ENCODE measurements around the gene NFATC2. TPM values are rescaled to one million over a fixed set of nuclear protein-coding genes. Genes with fewer than 3 reads are reported as not detected.

Gene NFATC2
- polyA plus RNA-seq, 1 donor from 2014 or later: not detected

GRCh38 chr20:51357543-51357942, 185.0 kb downstream of the NFATC2 start:
- no peak overlapping the region for H3K4me3 ChIP-seq (ENCODE audit: low read length)
- H3K27ac ChIP-seq (ENCODE audit: low read length): no peak overlapping the region
- H3K4me2 ChIP-seq (ENCODE audit: low read length): no peak overlapping the region
- H3F3A ChIP-seq (ENCODE audit: insufficient read depth, low read length, poor library complexity, severe bottlenecking): no peaks in the 10 kb centered on the region
- H4K20me1 ChIP-seq (ENCODE audit: insufficient read depth): no peaks in the 10 kb centered on the region
- H3K79me2 ChIP-seq (replicated peaks; ENCODE audit: insufficient read depth, low read length): no peaks in the 10 kb centered on the region
- H3K9me2 ChIP-seq (ENCODE audit: insufficient read depth, low read length): no peaks in the 10 kb centered on the region
- no peaks in the 10 kb centered on the region for H3K9me3 ChIP-seq (ENCODE audit: low read length)
- H3K36me3 ChIP-seq (ENCODE audit: insufficient read depth, low read length): no peaks in the 10 kb centered on the region
- H3K27me3 ChIP-seq (ENCODE audit: insufficient read depth, low read depth, low read length): no peaks in the 10 kb centered on the region
- no peak overlapping the region for H3K9ac ChIP-seq (ENCODE audit: low read length)
- no peak for TF ChIP-seq POLR2AphosphoS5 (IDR thresholded peaks at IDR 0.05)
- TF ChIP-seq CTCF (IDR thresholded peaks at IDR 0.05; ENCODE audit: poor library complexity, severe bottlenecking): no peak
- no peak for TF ChIP-seq EZH2 (IDR thresholded peaks at IDR 0.05; ENCODE audit: borderline replicate concordance, insufficient read depth, low read length, poor library complexity, severe bottlenecking)
- TF ChIP-seq MXI1 (conservative IDR thresholded peaks at IDR 0.05; ENCODE audit: poor library complexity, severe bottlenecking): no peak
- TF ChIP-seq RAD21 (conservative IDR thresholded peaks at IDR 0.05): no peak
- no peak for TF ChIP-seq EP300 (conservative IDR thresholded peaks at IDR 0.05; ENCODE audit: poor library complexity, severe bottlenecking)
- TF ChIP-seq TAF1 (IDR thresholded peaks at IDR 0.05; ENCODE audit: low read depth): no peak
- TF ChIP-seq, protein P1, sequence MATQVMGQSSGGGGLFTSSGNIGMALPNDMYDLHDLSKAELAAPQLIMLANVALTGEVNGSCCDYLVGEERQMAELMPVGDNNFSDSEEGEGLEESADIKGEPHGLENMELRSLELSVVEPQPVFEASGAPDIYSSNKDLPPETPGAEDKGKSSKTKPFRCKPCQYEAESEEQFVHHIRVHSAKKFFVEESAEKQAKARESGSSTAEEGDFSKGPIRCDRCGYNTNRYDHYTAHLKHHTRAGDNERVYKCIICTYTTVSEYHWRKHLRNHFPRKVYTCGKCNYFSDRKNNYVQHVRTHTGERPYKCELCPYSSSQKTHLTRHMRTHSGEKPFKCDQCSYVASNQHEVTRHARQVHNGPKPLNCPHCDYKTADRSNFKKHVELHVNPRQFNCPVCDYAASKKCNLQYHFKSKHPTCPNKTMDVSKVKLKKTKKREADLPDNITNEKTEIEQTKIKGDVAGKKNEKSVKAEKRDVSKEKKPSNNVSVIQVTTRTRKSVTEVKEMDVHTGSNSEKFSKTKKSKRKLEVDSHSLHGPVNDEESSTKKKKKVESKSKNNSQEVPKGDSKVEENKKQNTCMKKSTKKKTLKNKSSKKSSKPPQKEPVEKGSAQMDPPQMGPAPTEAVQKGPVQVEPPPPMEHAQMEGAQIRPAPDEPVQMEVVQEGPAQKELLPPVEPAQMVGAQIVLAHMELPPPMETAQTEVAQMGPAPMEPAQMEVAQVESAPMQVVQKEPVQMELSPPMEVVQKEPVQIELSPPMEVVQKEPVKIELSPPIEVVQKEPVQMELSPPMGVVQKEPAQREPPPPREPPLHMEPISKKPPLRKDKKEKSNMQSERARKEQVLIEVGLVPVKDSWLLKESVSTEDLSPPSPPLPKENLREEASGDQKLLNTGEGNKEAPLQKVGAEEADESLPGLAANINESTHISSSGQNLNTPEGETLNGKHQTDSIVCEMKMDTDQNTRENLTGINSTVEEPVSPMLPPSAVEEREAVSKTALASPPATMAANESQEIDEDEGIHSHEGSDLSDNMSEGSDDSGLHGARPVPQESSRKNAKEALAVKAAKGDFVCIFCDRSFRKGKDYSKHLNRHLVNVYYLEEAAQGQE (IDR thresholded peaks at IDR 0.05; ENCODE audit: borderline replicate concordance): no peak
- TF ChIP-seq SMC3 (conservative IDR thresholded peaks at IDR 0.05; ENCODE audit: poor library complexity): no peak
- no peak overlapping the region for H2AFZ ChIP-seq (ENCODE audit: low read depth, low read length)

GRCh38 chr20:51356871-51357270, 185.6 kb downstream of the NFATC2 start:
- Histone ChIP-seq H3K36me3 (ENCODE audit: insufficient read depth, low read length) (no peaks in the 10 kb centered on the region), H3K27ac (ENCODE audit: low read length) (no peak overlapping the region), H3K9ac (ENCODE audit: low read length) (no peak overlapping the region), H3K4me3 (ENCODE audit: low read length) (no peak overlapping the region), H4K20me1 (ENCODE audit: insufficient read depth) (no peaks in the 10 kb centered on the region), H3K79me2 (replicated peaks; ENCODE audit: insufficient read depth, low read length) (no peaks in the 10 kb centered on the region), H2AFZ (ENCODE audit: low read depth, low read length) (no peak overlapping the region), H3K9me2 (ENCODE audit: insufficient read depth, low read length) (no peaks in the 10 kb centered on the region), H3K27me3 (ENCODE audit: insufficient read depth, low read depth, low read length) (no peaks in the 10 kb centered on the region), H3K9me3 (ENCODE audit: low read length) (no peaks in the 10 kb centered on the region), H3K4me2 (ENCODE audit: low read length) (no peak overlapping the region), H3F3A (ENCODE audit: insufficient read depth, low read length, poor library complexity, severe bottlenecking) (no peaks in the 10 kb centered on the region)
- TF ChIP-seq CTCF (IDR thresholded peaks at IDR 0.05; ENCODE audit: poor library complexity, severe bottlenecking) (no peak), TAF1 (IDR thresholded peaks at IDR 0.05; ENCODE audit: low read depth) (no peak), EP300 (conservative IDR thresholded peaks at IDR 0.05; ENCODE audit: poor library complexity, severe bottlenecking) (no peak), EZH2 (IDR thresholded peaks at IDR 0.05; ENCODE audit: borderline replicate concordance, insufficient read depth, low read length, poor library complexity, severe bottlenecking) (no peak), POLR2AphosphoS5 (IDR thresholded peaks at IDR 0.05) (no peak), MXI1 (conservative IDR thresholded peaks at IDR 0.05; ENCODE audit: poor library complexity, severe bottlenecking) (no peak), SMC3 (conservative IDR thresholded peaks at IDR 0.05; ENCODE audit: poor library complexity) (no peak), RAD21 (conservative IDR thresholded peaks at IDR 0.05) (no peak)
- TF ChIP-seq, protein P1 (IDR thresholded peaks at IDR 0.05; ENCODE audit: borderline replicate concordance): no peak
